SK-N-SH (cell line): ENCODE results near the gene NR2F1-AS1. TPM values are rescaled to one million over a fixed set of nuclear protein-coding genes. Genes with fewer than 3 reads are reported as not detected.

Experiments
- CTCF ChIA-PET: fragments of 300-600, 350-600 bp; formaldehyde crosslinking; extraction: SDS; loops from one replicate; lab custom pipeline; 2021; lab: Yijun Ruan, JAX
- POLR2A ChIA-PET: fragments of 350-600 bp; sonication (Branson Sonifier 250); formaldehyde crosslinking; extraction: SDS; loops from one replicate; lab custom pipeline; 2020; ENCODE audit warnings: antibody characterized with exemption, inconsistent platforms; lab: Yijun Ruan, JAX
- DNase-seq: peaks from one replicate; pipeline ENCODE4 v3.0.0; 2012
- H2AFZ ChIP-seq: fragments of 200-600 bp; sonication (generic); 2 replicates; pipeline ENCODE4 v1.8.1; 2016; ENCODE audit warnings: antibody characterized with exemption, mild to moderate bottlenecking, low read depth
- H3F3A ChIP-seq: fragments of 200-600 bp; sonication (generic); replicated peaks from 2 replicates; pipeline ENCODE3; 2016; ENCODE audit warnings: antibody characterized with exemption, mild to moderate bottlenecking; ENCODE audit not compliant: insufficient read depth
- H3K27ac ChIP-seq, 2 experiments: fragments of 200-500 bp in 1 of 2; fragments of 200-600 bp in 1 of 2; sonication (Bioruptor generic) in 1 of 2; sonication (generic), shearing (Covaris generic) in 1 of 2; 2 replicates each; pipeline versions ENCODE4 v1.5.1 to v1.6.1; 2014 to 2016; ENCODE audit warnings: low read depth in 2 of 2, inconsistent platforms in 1 of 2, low read length in 1 of 2, mild to moderate bottlenecking in 1 of 2, mixed read lengths in 1 of 2
- H3K27me3 ChIP-seq: fragments of 200-600 bp; sonication (generic), shearing (Covaris generic); 2 replicates; pipeline ENCODE4 v1.6.1; 2016; ENCODE audit warnings: mixed run types; ENCODE audit not compliant: insufficient read depth
- H3K36me3 ChIP-seq, 2 experiments: fragments of 200-500 bp in 1 of 2; fragments of 200-600 bp in 1 of 2; sonication (Bioruptor generic) in 1 of 2; sonication (generic) in 1 of 2; replicated peaks in 1 of 2; 2 replicates each; pipeline versions ENCODE3 to v1.5.1; 2014 to 2016; ENCODE audit warnings: low read length in 1 of 2, mild to moderate bottlenecking in 1 of 2; ENCODE audit not compliant: insufficient read depth in 2 of 2, control insufficient read depth in 1 of 2
- H3K4me1 ChIP-seq, 2 experiments: fragments of 200-500 bp in 1 of 2; fragments of 200-600 bp in 1 of 2; sonication (Bioruptor generic) in 1 of 2; sonication (generic), shearing (Covaris generic) in 1 of 2; 2 replicates each; pipeline versions ENCODE4 v1.5.1 to v1.6.1; 2014 to 2016; ENCODE audit warnings: low read depth in 1 of 2, low read length in 1 of 2, mixed run types in 1 of 2; ENCODE audit not compliant: insufficient read depth in 2 of 2, control insufficient read depth in 1 of 2
- H3K4me2 ChIP-seq: fragments of 200-600 bp; sonication (generic), shearing (Covaris generic); 2 replicates; pipeline ENCODE4 v1.6.1; 2017; ENCODE audit warnings: mixed run types
- H3K4me3 ChIP-seq, 2 experiments: fragments of 200-500 bp in 1 of 2; fragments of 200-600 bp in 1 of 2; sonication (Bioruptor generic) in 1 of 2; sonication (generic), shearing (Covaris generic) in 1 of 2; 2 replicates each; pipeline versions ENCODE4 v1.5.1 to v1.8.1; 2014 to 2016; ENCODE audit warnings: low read depth in 2 of 2, inconsistent platforms in 1 of 2, low read length in 1 of 2, mild to moderate bottlenecking in 1 of 2, mixed read lengths in 1 of 2, moderate library complexity in 1 of 2
- H3K79me2 ChIP-seq: fragments of 200-600 bp; sonication (generic); 2 replicates; pipeline ENCODE4 v1.8.1; 2017; ENCODE audit warnings: mild to moderate bottlenecking; ENCODE audit not compliant: insufficient read depth
- H3K9ac ChIP-seq: fragments of 200-600 bp; sonication (generic); 2 replicates; pipeline ENCODE4 v1.6.1; 2017; ENCODE audit warnings: mixed run types
- H3K9me2 ChIP-seq: fragments of 200-600 bp; sonication (generic); 2 replicates; pipeline ENCODE4 v1.6.1; 2017; ENCODE audit warnings: mixed run types
- H3K9me3 ChIP-seq: fragments of 200-600 bp; sonication (generic); 2 replicates; pipeline ENCODE4 v1.6.1; 2017; ENCODE audit warnings: mixed run types, mild to moderate bottlenecking, moderate library complexity
- H4K20me1 ChIP-seq: fragments of 200-600 bp; sonication (generic); 2 replicates; pipeline ENCODE4 v1.6.1; 2017; ENCODE audit warnings: mild to moderate bottlenecking, mixed run types; ENCODE audit not compliant: insufficient read depth
- CHD2 ChIP-seq: fragments of 150-350 bp; IDR thresholded peaks from 2 replicates; pipeline ENCODE4 v1.6.1; 2018; ENCODE audit warnings: low read length; ENCODE audit not compliant: partially characterized antibody
- CTCF ChIP-seq: fragments of 200-600 bp; sonication (generic); IDR thresholded peaks from 2 replicates; pipeline ENCODE4 v1.6.1; 2017; ENCODE audit warnings: antibody characterized with exemption, mild to moderate bottlenecking, moderate library complexity
- EP300 ChIP-seq, 2 experiments: IDR thresholded peaks; 2 replicates each; pipeline versions ENCODE4 v1.4.0 to v1.6.1; 2012; ENCODE audit warnings: borderline replicate concordance in 1 of 2, low read depth in 1 of 2, low read length in 1 of 2
- FOXJ3 ChIP-seq: sonication (generic); formaldehyde crosslinking; IDR thresholded peaks from 2 replicates; pipeline ENCODE4 v1.5.1; 2020; ENCODE audit warnings: mild to moderate bottlenecking, missing genetic modification reagents
- JUND ChIP-seq: IDR thresholded peaks from 2 replicates; pipeline ENCODE4 v1.4.0; 2012
- MAX ChIP-seq: IDR thresholded peaks from 2 replicates; pipeline ENCODE4 v1.4.0; 2012; ENCODE audit warnings: low read depth
- MXI1 ChIP-seq: IDR thresholded peaks from 2 replicates; pipeline ENCODE4 v1.6.1; 2012; ENCODE audit warnings: mild to moderate bottlenecking, low read depth, low read length, improper control_type of control experiment
- NFIC ChIP-seq: IDR thresholded peaks from 2 replicates; pipeline ENCODE4 v1.4.0; 2012; ENCODE audit warnings: borderline replicate concordance
- NRF1 ChIP-seq: IDR thresholded peaks from 2 replicates; pipeline ENCODE4 v1.6.1; 2012; ENCODE audit warnings: low read depth, mild to moderate bottlenecking, low read length
- RAD21 ChIP-seq: IDR thresholded peaks from 2 replicates; pipeline ENCODE4 v1.6.1; 2012; ENCODE audit warnings: mild to moderate bottlenecking, low read length
- RCOR1 ChIP-seq: fragments of 150-350 bp; IDR thresholded peaks from 2 replicates; pipeline ENCODE4 v1.6.1; 2017; ENCODE audit warnings: antibody characterized with exemption, low read length
- RFX5 ChIP-seq: IDR thresholded peaks from 2 replicates; pipeline ENCODE4 v1.6.1; 2012; ENCODE audit warnings: mild to moderate bottlenecking, improper control_type of control experiment, low read length
- RXRA ChIP-seq: IDR thresholded peaks from 2 replicates; pipeline ENCODE4 v1.4.0; 2012; ENCODE audit warnings: low read depth, mild to moderate bottlenecking, borderline replicate concordance
- SMC3 ChIP-seq: IDR thresholded peaks from 2 replicates; pipeline ENCODE4 v1.6.1; 2012; ENCODE audit warnings: low read depth, low read length, improper control_type of control experiment
- TCF12 ChIP-seq: IDR thresholded peaks from 2 replicates; pipeline ENCODE4 v1.4.0; 2012
- YY1 ChIP-seq: IDR thresholded peaks from 2 replicates; pipeline ENCODE4 v1.4.0; 2012; ENCODE audit warnings: low read depth, mild to moderate bottlenecking
- WGBS: methylation state at CpG from one replicate; pipeline ENCODE4 v1.1.6; 2017; ENCODE audit warnings: low lambda C conversion rate; 5-methylcytosine and 5-hydroxymethylcytosine counted together
- polyA plus RNA-seq, 3 experiments: library from polyadenylated mRNA; depleted of rRNA; stranded (reverse); fragments of >200 nt; gene quantifications; 2 replicates each; pipeline ENCODE4 v1.2.3, GENCODE V29; 2012
- TF ChIP-seq, protein P1 (sequence below): fragments of 150-350 bp; IDR thresholded peaks from 2 replicates; pipeline ENCODE4 v1.6.1; 2017; ENCODE audit warnings: antibody characterized with exemption, low read length, low read depth, borderline replicate concordance
- TF ChIP-seq, protein P2 (sequence below): fragments of 150-350 bp; IDR thresholded peaks from 2 replicates; pipeline ENCODE4 v1.6.1; 2016; ENCODE audit warnings: mild to moderate bottlenecking, low read depth, low read length

NR2F1-AS1 gene
- polyA plus RNA-seq, 1 of the 3 experiments (the other 2 are of a cell fraction): 7.4 TPM

DNA sequence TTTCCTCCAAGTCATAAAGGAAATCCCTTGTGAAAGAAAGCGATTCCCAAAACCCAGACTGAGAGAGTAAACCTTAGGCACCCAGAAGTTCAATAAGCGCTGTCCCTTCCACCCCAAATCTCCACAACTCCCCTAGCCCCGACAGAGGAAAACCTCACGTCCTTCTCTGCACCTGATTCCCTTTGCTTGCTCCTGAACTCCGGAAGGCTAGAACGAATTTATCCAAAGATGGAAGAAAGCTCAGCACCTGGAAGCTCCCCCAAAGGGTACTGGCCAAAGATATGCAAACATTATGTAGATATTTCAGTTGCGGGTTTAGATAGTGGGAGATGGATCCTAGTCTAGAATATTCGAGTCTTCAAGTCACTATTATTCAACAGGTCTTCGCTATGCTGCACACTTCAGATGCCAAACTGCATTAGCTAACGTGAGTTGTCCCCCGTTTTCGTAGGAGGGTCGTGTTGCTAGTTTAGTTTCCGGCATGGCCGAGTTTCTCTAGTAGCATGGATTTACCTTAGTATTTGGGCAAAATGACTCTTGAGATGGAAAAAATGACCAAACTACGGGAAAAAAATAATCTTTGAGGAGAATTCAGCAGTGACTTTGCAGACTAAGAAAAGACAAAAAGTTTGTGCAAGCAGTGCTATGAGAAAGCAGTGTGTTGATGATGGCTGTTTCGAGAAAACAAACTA is 29.7 kb upstream of the NR2F1-AS1 start:
- peaks cover 6% of the 10 kb centered on the region for H3K27me3 ChIP-seq
- H3F3A ChIP-seq: peaks cover 14% of the 10 kb centered on the region
- no peak overlapping the region for H3K4me3 ChIP-seq
- no peak for TF ChIP-seq CTCF
- TF ChIP-seq NFIC: no peak
- TF ChIP-seq, protein P1, sequence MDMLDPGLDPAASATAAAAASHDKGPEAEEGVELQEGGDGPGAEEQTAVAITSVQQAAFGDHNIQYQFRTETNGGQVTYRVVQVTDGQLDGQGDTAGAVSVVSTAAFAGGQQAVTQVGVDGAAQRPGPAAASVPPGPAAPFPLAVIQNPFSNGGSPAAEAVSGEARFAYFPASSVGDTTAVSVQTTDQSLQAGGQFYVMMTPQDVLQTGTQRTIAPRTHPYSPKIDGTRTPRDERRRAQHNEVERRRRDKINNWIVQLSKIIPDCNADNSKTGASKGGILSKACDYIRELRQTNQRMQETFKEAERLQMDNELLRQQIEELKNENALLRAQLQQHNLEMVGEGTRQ: no peak
- TF ChIP-seq TCF12: no peak
- TF ChIP-seq RXRA: no peak
- no peak for TF ChIP-seq RAD21
- TF ChIP-seq MXI1: no peak
- no peak for TF ChIP-seq RFX5
- no peak for TF ChIP-seq EP300 (IDR thresholded peaks at IDR 0.05; ENCODE audit: borderline replicate concordance in 1 of 2, low read depth in 1 of 2, low read length in 1 of 2)
- no peak for TF ChIP-seq JUND
- TF ChIP-seq FOXJ3 (CRISPR knock-in tag): no peak
- TF ChIP-seq MAX: no peak
- TF ChIP-seq NRF1: no peak
- TF ChIP-seq, all 33 proteins: peak for 0
- Histone ChIP-seq H3K4me1 (peaks cover 0 to 13% of the 10 kb centered on the region in 2 experiments; a peak in 3 of 4 replicates), H3K79me2 (no peaks in the 10 kb centered on the region), H3K4me2 (no peak overlapping the region), H3K9ac (no peak overlapping the region), H3K27ac (no peak overlapping the region), H4K20me1 (no peaks in the 10 kb centered on the region), H3K9me2 (no peaks in the 10 kb centered on the region), H3K36me3 (no peaks in the 10 kb centered on the region), H2AFZ (no peak overlapping the region), H3K9me3 (no peaks in the 10 kb centered on the region)
- WGBS: 78% methylated on average over 17 of the region's 17 CpGs
- DNase-seq: no peak
- ChIA-PET POLR2A (no interaction called here), CTCF (interaction anchor here (1.1 to 3.0 kb wide), 4 partner anchors 10 to 1283 kb away, joined by 3 to 28 read pairs (median 4); no protein-coding TSS in a partner anchor)

DNA sequence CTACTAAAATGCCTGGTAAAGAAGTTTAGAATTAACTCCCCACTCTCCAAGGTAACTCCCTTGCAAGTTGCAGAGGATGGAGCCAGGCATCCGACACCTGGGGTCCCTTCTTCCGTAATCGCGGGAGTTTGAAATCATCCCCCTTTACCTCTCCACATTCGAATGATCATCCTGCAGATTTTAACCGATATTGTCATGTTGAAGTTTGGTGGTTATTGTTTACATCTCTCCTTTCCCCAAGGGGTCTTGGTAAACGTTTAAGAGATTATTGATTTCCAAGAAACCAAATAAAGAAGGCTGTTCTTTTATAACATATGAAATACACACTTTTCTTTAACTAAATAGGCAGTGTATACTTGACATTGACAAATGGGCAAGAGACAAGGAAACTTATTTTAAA is 28.7 kb upstream of the NR2F1-AS1 start:
- Histone ChIP-seq H3K4me3 (no peak overlapping the region), H3K9me3 (no peaks in the 10 kb centered on the region), H3K9ac (no peak overlapping the region), H3K79me2 (no peaks in the 10 kb centered on the region), H4K20me1 (no peaks in the 10 kb centered on the region), H3K4me2 (no peak overlapping the region), H3K4me1 (peaks cover 0 to 13% of the 10 kb centered on the region in 2 experiments; a peak in 3 of 4 replicates), H3K9me2 (no peaks in the 10 kb centered on the region), H3K36me3 (no peaks in the 10 kb centered on the region), H3F3A (peaks cover 14% of the 10 kb centered on the region), H2AFZ (no peak overlapping the region), H3K27me3 (peaks cover 6% of the 10 kb centered on the region), H3K27ac (no peak overlapping the region)
- ChIA-PET POLR2A (no interaction called here), CTCF (interaction anchor here (2.9 to 3.4 kb wide), 3 partner anchors 23 to 1240 kb away, joined by 10 to 43 read pairs (median 17); no protein-coding TSS in a partner anchor)
- DNase-seq: no peak
- 75% methylated on average over 7 of the region's 7 CpGs for WGBS
- TF ChIP-seq CHD2 (no peak), NRF1 (no peak), SMC3 (no peak), RAD21 (no peak), YY1 (no peak), CTCF (no peak), RCOR1 (no peak), JUND (no peak)
- TF ChIP-seq, protein P2, sequence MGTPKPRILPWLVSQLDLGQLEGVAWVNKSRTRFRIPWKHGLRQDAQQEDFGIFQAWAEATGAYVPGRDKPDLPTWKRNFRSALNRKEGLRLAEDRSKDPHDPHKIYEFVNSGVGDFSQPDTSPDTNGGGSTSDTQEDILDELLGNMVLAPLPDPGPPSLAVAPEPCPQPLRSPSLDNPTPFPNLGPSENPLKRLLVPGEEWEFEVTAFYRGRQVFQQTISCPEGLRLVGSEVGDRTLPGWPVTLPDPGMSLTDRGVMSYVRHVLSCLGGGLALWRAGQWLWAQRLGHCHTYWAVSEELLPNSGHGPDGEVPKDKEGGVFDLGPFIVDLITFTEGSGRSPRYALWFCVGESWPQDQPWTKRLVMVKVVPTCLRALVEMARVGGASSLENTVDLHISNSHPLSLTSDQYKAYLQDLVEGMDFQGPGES: no peak
- TF ChIP-seq, protein P1: no peak
